ENCODE measurements around the gene ANKRD53.
"Not testable (repeated sequence)": the region's sequence is repeated elsewhere in the genome, so short reads cannot be mapped to it uniquely, and the experiment has no call there.

Gene ANKRD53

DNA sequence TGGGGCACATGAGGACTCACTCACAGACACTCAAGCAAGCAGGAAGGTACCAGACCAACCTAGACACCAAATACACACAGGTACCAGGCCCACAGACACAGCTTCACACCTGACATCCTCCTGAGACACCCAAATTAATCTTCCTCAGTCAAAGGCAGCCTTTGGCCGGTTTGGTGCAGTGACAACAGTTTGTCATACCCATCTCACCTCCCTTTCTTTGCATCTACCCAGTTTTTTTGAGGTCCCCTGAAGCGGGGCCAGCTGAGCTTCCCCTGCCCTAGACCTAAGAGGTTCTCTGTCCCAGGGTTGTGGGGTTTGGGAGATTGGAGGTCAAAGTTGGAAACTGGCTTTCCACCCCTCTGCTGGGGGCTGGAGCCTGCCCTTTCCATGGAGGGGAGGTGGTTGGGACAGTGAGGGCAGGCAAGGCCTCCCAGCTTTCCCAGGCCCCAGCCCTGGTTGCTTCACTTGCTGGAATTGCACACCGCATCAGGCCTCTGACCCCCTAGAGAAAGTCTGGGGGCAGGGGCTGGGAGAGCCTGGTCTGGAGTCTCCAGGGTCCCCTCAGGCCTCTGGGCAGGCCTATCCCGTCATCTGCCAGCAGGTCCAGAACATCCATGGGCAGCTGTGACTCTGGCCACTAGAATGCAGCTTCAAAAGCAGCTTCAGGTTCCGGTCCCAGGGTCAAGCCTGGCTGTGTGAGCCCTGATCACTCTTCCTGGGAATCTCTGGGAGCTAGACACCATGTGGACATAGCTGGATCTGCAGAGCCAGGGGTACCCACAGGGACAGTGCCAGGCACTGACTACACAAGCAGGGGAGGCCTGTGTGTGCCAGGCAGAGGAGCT is 28.7 kb downstream of the ANKRD53 start:
- Histone ChIP-seq H3K27me3 (ENCODE audit: insufficient read depth, low read length, poor library complexity, severe bottlenecking) (no peaks in the 10 kb centered on the region), H3K9me2 (replicated peaks; ENCODE audit: low read depth, low read length) (no peaks in the 10 kb centered on the region), H3K4me2 (ENCODE audit: low read depth, low read length, poor library complexity, severe bottlenecking) (no peak overlapping the region)

DNA sequence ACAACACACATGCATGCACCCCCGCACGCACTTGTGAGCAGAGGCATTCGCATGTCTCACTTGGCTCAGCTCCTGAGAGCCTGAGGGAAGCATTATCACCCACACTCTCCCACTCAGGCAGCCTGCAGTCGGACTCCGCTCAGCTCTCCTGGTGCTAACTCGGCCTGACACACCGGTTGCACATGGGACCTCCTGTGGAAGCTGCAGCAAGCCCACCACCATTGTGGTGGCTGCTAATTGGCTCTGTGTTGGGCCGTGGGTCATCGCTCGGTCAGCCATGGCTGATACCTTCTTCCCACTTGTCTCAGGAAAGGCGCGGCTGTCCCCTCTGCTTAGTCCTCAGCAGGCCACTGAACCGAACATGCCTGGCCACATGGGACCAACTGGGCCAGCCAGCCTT is 29.9 kb downstream of the ANKRD53 start:
- no peak overlapping the region for H3K4me3 ChIP-seq (ENCODE audit: low read length, poor library complexity, severe bottlenecking)
- no peaks in the 10 kb centered on the region for H3F3A ChIP-seq (ENCODE audit: low read depth)
- no peak overlapping the region for H3K9ac ChIP-seq (ENCODE audit: low read depth, low read length, poor library complexity, severe bottlenecking)
- no peak overlapping the region for H3K4me2 ChIP-seq (ENCODE audit: low read depth, low read length, poor library complexity, severe bottlenecking)
- no peaks in the 10 kb centered on the region for H3K9me3 ChIP-seq (ENCODE audit: insufficient read depth, low read depth, low read length)
- H2AFZ ChIP-seq (ENCODE audit: low read length) = no peak overlapping the region
- H3K36me3 ChIP-seq (ENCODE audit: insufficient read depth, low read length) = no peaks in the 10 kb centered on the region
- H3K9me2 ChIP-seq (replicated peaks; ENCODE audit: low read depth, low read length) = no peaks in the 10 kb centered on the region
- H4K20me1 ChIP-seq (ENCODE audit: insufficient read depth, low read length, poor library complexity, severe bottlenecking) = no peaks in the 10 kb centered on the region
- no peaks in the 10 kb centered on the region for H3K4me1 ChIP-seq (ENCODE audit: insufficient read depth, low read length, poor library complexity, severe bottlenecking)
- H3K79me2 ChIP-seq (ENCODE audit: insufficient read depth, low read length) = no peaks in the 10 kb centered on the region
- TF ChIP-seq, protein P1, sequence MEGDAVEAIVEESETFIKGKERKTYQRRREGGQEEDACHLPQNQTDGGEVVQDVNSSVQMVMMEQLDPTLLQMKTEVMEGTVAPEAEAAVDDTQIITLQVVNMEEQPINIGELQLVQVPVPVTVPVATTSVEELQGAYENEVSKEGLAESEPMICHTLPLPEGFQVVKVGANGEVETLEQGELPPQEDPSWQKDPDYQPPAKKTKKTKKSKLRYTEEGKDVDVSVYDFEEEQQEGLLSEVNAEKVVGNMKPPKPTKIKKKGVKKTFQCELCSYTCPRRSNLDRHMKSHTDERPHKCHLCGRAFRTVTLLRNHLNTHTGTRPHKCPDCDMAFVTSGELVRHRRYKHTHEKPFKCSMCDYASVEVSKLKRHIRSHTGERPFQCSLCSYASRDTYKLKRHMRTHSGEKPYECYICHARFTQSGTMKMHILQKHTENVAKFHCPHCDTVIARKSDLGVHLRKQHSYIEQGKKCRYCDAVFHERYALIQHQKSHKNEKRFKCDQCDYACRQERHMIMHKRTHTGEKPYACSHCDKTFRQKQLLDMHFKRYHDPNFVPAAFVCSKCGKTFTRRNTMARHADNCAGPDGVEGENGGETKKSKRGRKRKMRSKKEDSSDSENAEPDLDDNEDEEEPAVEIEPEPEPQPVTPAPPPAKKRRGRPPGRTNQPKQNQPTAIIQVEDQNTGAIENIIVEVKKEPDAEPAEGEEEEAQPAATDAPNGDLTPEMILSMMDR (conservative IDR thresholded peaks at IDR 0.05; ENCODE audit: low read length) = no peak
- TF ChIP-seq EZH2phosphoT487 (IDR thresholded peaks at IDR 0.05; ENCODE audit: borderline replicate concordance) = no peak
- H3K27me3 ChIP-seq (ENCODE audit: insufficient read depth, low read length, poor library complexity, severe bottlenecking) = no peaks in the 10 kb centered on the region

More for the DNA sequence above, 28.7 kb downstream of the ANKRD53 start:
- Histone ChIP-seq H4K20me1 (ENCODE audit: insufficient read depth, low read length, poor library complexity, severe bottlenecking) (no peaks in the 10 kb centered on the region), H3K79me2 (ENCODE audit: insufficient read depth, low read length) (no peaks in the 10 kb centered on the region), H3K9me3 (ENCODE audit: insufficient read depth, low read depth, low read length) (no peaks in the 10 kb centered on the region), H3K9ac (ENCODE audit: low read depth, low read length, poor library complexity, severe bottlenecking) (no peak overlapping the region), H3F3A (ENCODE audit: low read depth) (no peaks in the 10 kb centered on the region), H2AFZ (ENCODE audit: low read length) (no peak overlapping the region), H3K36me3 (ENCODE audit: insufficient read depth, low read length) (no peaks in the 10 kb centered on the region), H3K4me3 (ENCODE audit: low read length, poor library complexity, severe bottlenecking) (no peak overlapping the region), H3K4me1 (ENCODE audit: insufficient read depth, low read length, poor library complexity, severe bottlenecking) (no peaks in the 10 kb centered on the region)
- no peak for TF ChIP-seq EZH2phosphoT487 (IDR thresholded peaks at IDR 0.05; ENCODE audit: borderline replicate concordance)
- TF ChIP-seq, protein P1 (conservative IDR thresholded peaks at IDR 0.05; ENCODE audit: low read length) = no peak

DNA sequence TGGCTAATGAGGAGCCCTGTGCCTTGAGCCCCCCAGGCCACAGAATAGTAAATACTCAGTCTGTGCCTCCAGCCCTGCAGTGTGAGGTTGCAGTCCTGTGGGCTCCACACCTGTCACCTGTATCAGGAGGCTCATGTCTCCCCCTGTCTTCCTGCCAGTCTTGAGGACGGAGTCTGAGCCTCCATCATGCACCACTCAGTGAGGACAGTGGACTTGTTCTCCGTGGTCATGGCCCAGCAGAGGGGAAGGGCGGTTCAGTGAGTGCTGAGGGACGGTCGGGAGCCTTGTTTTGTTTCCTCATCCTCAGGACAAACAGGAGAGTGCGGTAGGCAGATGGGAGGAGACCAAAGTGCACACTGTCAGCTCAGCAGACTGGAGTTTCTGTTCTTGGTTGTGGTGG is 33.4 kb downstream of the ANKRD53 start:
- not testable (repeated sequence) for H3K9me2 ChIP-seq (replicated peaks; ENCODE audit: low read depth, low read length); H2AFZ ChIP-seq (ENCODE audit: low read length); H3K4me2 ChIP-seq (ENCODE audit: low read depth, low read length, poor library complexity, severe bottlenecking); H3K79me2 ChIP-seq (ENCODE audit: insufficient read depth, low read length); H4K20me1 ChIP-seq (ENCODE audit: insufficient read depth, low read length, poor library complexity, severe bottlenecking); H3K36me3 ChIP-seq (ENCODE audit: insufficient read depth, low read length); H3K9me3 ChIP-seq (ENCODE audit: insufficient read depth, low read depth, low read length); H3K9ac ChIP-seq (ENCODE audit: low read depth, low read length, poor library complexity, severe bottlenecking); H3K4me3 ChIP-seq (ENCODE audit: low read length, poor library complexity, severe bottlenecking); H3F3A ChIP-seq (ENCODE audit: low read depth); H3K27me3 ChIP-seq (ENCODE audit: insufficient read depth, low read length, poor library complexity, severe bottlenecking); H3K4me1 ChIP-seq (ENCODE audit: insufficient read depth, low read length, poor library complexity, severe bottlenecking)

DNA sequence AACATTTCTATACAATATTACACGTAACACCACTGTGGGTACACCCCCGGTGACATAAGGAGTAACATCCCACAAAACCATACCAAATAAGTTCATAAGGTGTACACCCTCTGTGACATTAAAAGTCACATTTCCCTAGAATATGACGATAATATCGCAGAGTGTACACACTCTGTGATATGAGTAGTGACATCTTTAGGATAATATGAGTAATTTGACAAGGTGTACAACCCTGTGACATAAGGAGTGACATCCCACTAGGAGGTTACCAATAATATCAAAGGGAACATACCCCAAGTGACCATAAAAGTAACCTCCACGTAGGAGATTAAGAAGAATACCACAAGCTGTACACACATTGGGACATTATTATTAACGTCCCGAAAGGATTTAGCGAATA is 40.2 kb downstream of the ANKRD53 start:
- Histone ChIP-seq H3K79me2 (ENCODE audit: insufficient read depth, low read length) (no peaks in the 10 kb centered on the region), H3K4me2 (ENCODE audit: low read depth, low read length, poor library complexity, severe bottlenecking) (no peak overlapping the region), H3K9ac (ENCODE audit: low read depth, low read length, poor library complexity, severe bottlenecking) (no peak overlapping the region), H3K4me1 (ENCODE audit: insufficient read depth, low read length, poor library complexity, severe bottlenecking) (no peaks in the 10 kb centered on the region), H3K9me3 (ENCODE audit: insufficient read depth, low read depth, low read length) (no peaks in the 10 kb centered on the region), H2AFZ (ENCODE audit: low read length) (no peak overlapping the region), H3K36me3 (ENCODE audit: insufficient read depth, low read length) (no peaks in the 10 kb centered on the region), H3K4me3 (ENCODE audit: low read length, poor library complexity, severe bottlenecking) (no peak overlapping the region), H3K9me2 (replicated peaks; ENCODE audit: low read depth, low read length) (no peaks in the 10 kb centered on the region), H3F3A (ENCODE audit: low read depth) (no peaks in the 10 kb centered on the region), H4K20me1 (ENCODE audit: insufficient read depth, low read length, poor library complexity, severe bottlenecking) (no peaks in the 10 kb centered on the region), H3K27me3 (ENCODE audit: insufficient read depth, low read length, poor library complexity, severe bottlenecking) (no peaks in the 10 kb centered on the region)
- no peak for TF ChIP-seq EZH2phosphoT487 (IDR thresholded peaks at IDR 0.05; ENCODE audit: borderline replicate concordance)
- TF ChIP-seq, protein P1 (conservative IDR thresholded peaks at IDR 0.05; ENCODE audit: low read length) = no peak

DNA sequence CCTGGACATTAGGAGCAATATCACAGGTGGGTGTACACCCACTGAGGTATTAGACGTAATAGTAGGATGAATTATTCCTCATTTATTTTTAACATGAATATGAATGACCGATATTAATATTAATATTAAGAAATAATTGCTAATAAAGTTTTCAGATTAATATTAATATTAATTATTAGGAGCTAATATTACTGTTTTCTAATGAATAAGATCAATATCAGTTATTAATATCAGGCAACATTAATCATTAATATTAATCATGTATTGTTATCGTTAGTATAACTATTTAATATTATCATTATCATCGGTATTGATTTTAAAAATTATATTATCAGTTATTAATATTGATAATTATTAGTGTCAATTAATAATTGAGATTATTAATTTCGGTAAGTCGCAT is 41.6 kb downstream of the ANKRD53 start:
- H3K27me3 ChIP-seq (ENCODE audit: insufficient read depth, low read length, poor library complexity, severe bottlenecking); H3K4me1 ChIP-seq (ENCODE audit: insufficient read depth, low read length, poor library complexity, severe bottlenecking); H3K4me2 ChIP-seq (ENCODE audit: low read depth, low read length, poor library complexity, severe bottlenecking); H3F3A ChIP-seq (ENCODE audit: low read depth); H3K79me2 ChIP-seq (ENCODE audit: insufficient read depth, low read length); H2AFZ ChIP-seq (ENCODE audit: low read length); H3K9me3 ChIP-seq (ENCODE audit: insufficient read depth, low read depth, low read length); H3K36me3 ChIP-seq (ENCODE audit: insufficient read depth, low read length); H4K20me1 ChIP-seq (ENCODE audit: insufficient read depth, low read length, poor library complexity, severe bottlenecking); H3K9me2 ChIP-seq (replicated peaks; ENCODE audit: low read depth, low read length); H3K4me3 ChIP-seq (ENCODE audit: low read length, poor library complexity, severe bottlenecking); H3K9ac ChIP-seq (ENCODE audit: low read depth, low read length, poor library complexity, severe bottlenecking): not testable (repeated sequence)

Measured in Loucy (cell line).